Suprapubic skin (tissue), 4 donors: ENCODE results near the gene TCP11L2. TPM values are rescaled to one million over a fixed set of nuclear protein-coding genes. Genes with fewer than 3 reads are reported as not detected.

Experiments
- DNase-seq, 2 donors: peaks; one replicate each; pipeline ENCODE4 v3.0.0-alpha.2; 2019; ENCODE audit warnings: low spot score in 2 of 2
- H3K27ac ChIP-seq: fragments of 200-600 bp; sonication (generic); one replicate; pipeline ENCODE4 v1.5.1; 2019
- H3K27me3 ChIP-seq: fragments of 200-600 bp; sonication (generic); one replicate; pipeline ENCODE4 v1.5.1; 2019
- H3K36me3 ChIP-seq: fragments of 200-600 bp; sonication (generic); one replicate; pipeline ENCODE4 v1.5.1; 2019
- H3K4me1 ChIP-seq: fragments of 200-600 bp; sonication (generic); one replicate; pipeline ENCODE4 v1.5.1; 2019
- H3K4me3 ChIP-seq: fragments of 200-600 bp; sonication (generic); one replicate; pipeline ENCODE4 v1.5.1; 2019; ENCODE audit warnings: mild to moderate bottlenecking
- H3K9me3 ChIP-seq: fragments of 200-600 bp; sonication (generic); one replicate; pipeline ENCODE4 v1.5.1; 2019
- CTCF ChIP-seq, 2 donors: fragments of 200-600 bp in 1 of 2; fragments of 450-650 bp in 1 of 2; sonication (generic) in 1 of 2; IDR thresholded peaks; one replicate each; pipeline ENCODE4 v1.5.1; 2016 to 2019; ENCODE audit warnings: antibody characterized with exemption in 2 of 2, mild to moderate bottlenecking in 1 of 2, moderate library complexity in 1 of 2
- EP300 ChIP-seq: sonication (generic); formaldehyde crosslinking; IDR thresholded peaks from one replicate; pipeline ENCODE4 v1.6.1; 2017; ENCODE audit warnings: antibody characterized with exemption
- POLR2A ChIP-seq, 2 donors: fragments of 450-650 bp; IDR thresholded peaks; one replicate each; pipeline ENCODE4 v1.6.1; 2017; ENCODE audit warnings: antibody characterized with exemption in 2 of 2, mild to moderate bottlenecking in 2 of 2, moderate library complexity in 2 of 2
- POLR2AphosphoS5 ChIP-seq, 3 donors: sonication (generic); formaldehyde crosslinking; IDR thresholded peaks; one replicate each; pipeline ENCODE4 v1.6.1; 2017; ENCODE audit warnings: antibody characterized with exemption in 3 of 3
- WGBS: methylation state at CpG from one replicate; pipeline ENCODE4 v1.1.5; 2018; 5-methylcytosine and 5-hydroxymethylcytosine counted together
- total RNA-seq, 4 donors: library from RNA; depleted of rRNA; stranded (reverse); fragments of >200 nt; gene quantifications; one replicate each; pipeline ENCODE4 v1.1.0, GENCODE V29; 2016

The TCP11L2 gene
- total RNA-seq, 4 donors from 2014 or later = 38.1 to 70.6 (median 61.2) TPM

GRCh38 chr12:106305376-106305775 lies 2.8 kb downstream of the TCP11L2 start:
- H3K27ac ChIP-seq = peak overlapping the region; percentile 1
- WGBS = 57% methylated on average over 5 of the region's 5 CpGs

GRCh38 chr12:106307181-106307580 lies 4.6 kb downstream of the TCP11L2 start:
- Histone ChIP-seq H3K27ac (no peak overlapping the region), H3K27me3 (no peaks in the 10 kb centered on the region), H3K4me3 (no peak overlapping the region), H3K4me1 (peaks cover 78% of the 10 kb centered on the region), H3K36me3 (peaks cover under 1% of the 10 kb centered on the region), H3K9me3 (no peaks in the 10 kb centered on the region)
- 87% methylated on average over 1 of the region's 1 CpG for WGBS
- no peak for DNase-seq
- no peak for TF ChIP-seq CTCF (IDR thresholded peaks at IDR 0.05)
- no peak for TF ChIP-seq POLR2AphosphoS5 (IDR thresholded peaks at IDR 0.05)
- no peak for TF ChIP-seq EP300
- no peak for TF ChIP-seq POLR2A (IDR thresholded peaks at IDR 0.05)

More at GRCh38 chr12:106305376-106305775, 2.8 kb downstream of the TCP11L2 start:
- no peak for DNase-seq
- H3K9me3 ChIP-seq = no peaks in the 10 kb centered on the region
- H3K4me3 ChIP-seq = no peak overlapping the region
- no peaks in the 10 kb centered on the region for H3K36me3 ChIP-seq
- no peak for TF ChIP-seq POLR2A (IDR thresholded peaks at IDR 0.05)
- TF ChIP-seq POLR2AphosphoS5 (IDR thresholded peaks at IDR 0.05) = no peak
- TF ChIP-seq CTCF (IDR thresholded peaks at IDR 0.05) = no peak
- no peak for TF ChIP-seq EP300
- H3K4me1 ChIP-seq = peaks cover 85% of the 10 kb centered on the region
- H3K27me3 ChIP-seq = no peaks in the 10 kb centered on the region

GRCh38 chr12:106308121-106308520 lies 5.6 kb downstream of the TCP11L2 start:
- no peak for TF ChIP-seq CTCF (IDR thresholded peaks at IDR 0.05)
- no peak for TF ChIP-seq EP300
- TF ChIP-seq POLR2A (IDR thresholded peaks at IDR 0.05) = no peak
- no peak for TF ChIP-seq POLR2AphosphoS5 (IDR thresholded peaks at IDR 0.05)
- DNase-seq = no peak
- Histone ChIP-seq H3K36me3 (peaks cover 6% of the 10 kb centered on the region), H3K9me3 (no peaks in the 10 kb centered on the region), H3K4me1 (peaks cover 78% of the 10 kb centered on the region), H3K27ac (no peak overlapping the region), H3K27me3 (no peaks in the 10 kb centered on the region), H3K4me3 (no peak overlapping the region)
- WGBS = 67% methylated on average over 1 of the region's 1 CpG

DNA sequence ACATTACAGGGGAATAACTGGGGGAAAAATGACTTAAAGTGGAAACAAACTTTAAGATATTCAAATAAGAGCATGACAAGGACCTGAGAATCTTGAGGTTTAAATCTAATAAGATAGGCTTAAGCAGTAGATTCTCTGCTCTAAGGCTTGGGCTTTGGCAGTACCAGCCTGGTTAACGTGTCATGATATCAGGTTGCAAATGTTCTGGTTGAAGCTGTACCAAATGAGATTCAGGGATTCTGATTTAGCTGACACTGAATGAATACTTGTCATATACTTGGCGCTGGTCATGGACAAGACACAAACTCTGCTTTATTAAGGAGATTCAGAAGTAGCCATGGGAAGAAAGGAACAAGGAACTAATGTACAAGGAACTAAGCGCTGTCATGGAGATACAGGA lies 6.1 kb downstream of the TCP11L2 start:
- H3K9me3 ChIP-seq = no peaks in the 10 kb centered on the region
- 79% methylated on average over 3 of the region's 3 CpGs for WGBS
- H3K4me1 ChIP-seq = peaks cover 74% of the 10 kb centered on the region
- H3K4me3 ChIP-seq = no peak overlapping the region
- H3K27ac ChIP-seq = no peak overlapping the region
- H3K36me3 ChIP-seq = peaks cover 6% of the 10 kb centered on the region
- DNase-seq = no peak
- H3K27me3 ChIP-seq = no peaks in the 10 kb centered on the region
- TF ChIP-seq POLR2AphosphoS5 (IDR thresholded peaks at IDR 0.05) = no peak

GRCh38 chr12:106309671-106310505 lies 7.4 kb downstream of the TCP11L2 start:
- TF ChIP-seq CTCF (IDR thresholded peaks at IDR 0.05) (no peak), POLR2A (IDR thresholded peaks at IDR 0.05) (no peak), POLR2AphosphoS5 (IDR thresholded peaks at IDR 0.05) (no peak), EP300 (no peak)
- no peak overlapping the region for H3K27ac ChIP-seq
- peaks cover 61% of the 10 kb centered on the region for H3K4me1 ChIP-seq
- DNase-seq = no peak
- WGBS = 85% methylated on average over 7 of the region's 7 CpGs
- no peaks in the 10 kb centered on the region for H3K9me3 ChIP-seq
- no peaks in the 10 kb centered on the region for H3K27me3 ChIP-seq
- no peak overlapping the region for H3K4me3 ChIP-seq
- H3K36me3 ChIP-seq = peaks cover 18% of the 10 kb centered on the region
